Astrocyte of the hippocampus (primary cell): ENCODE measurements around the gene SERPINB7.
"Not testable (repeated sequence)": the region's sequence is repeated elsewhere in the genome, so short reads cannot be mapped to it uniquely, and the experiment has no call there.

Experiments used
- DNase-seq: peaks from one replicate; pipeline ENCODE4 v3.0.0; 2011; ENCODE audit warnings: low read depth, low spot score

The SERPINB7 gene, protein sequence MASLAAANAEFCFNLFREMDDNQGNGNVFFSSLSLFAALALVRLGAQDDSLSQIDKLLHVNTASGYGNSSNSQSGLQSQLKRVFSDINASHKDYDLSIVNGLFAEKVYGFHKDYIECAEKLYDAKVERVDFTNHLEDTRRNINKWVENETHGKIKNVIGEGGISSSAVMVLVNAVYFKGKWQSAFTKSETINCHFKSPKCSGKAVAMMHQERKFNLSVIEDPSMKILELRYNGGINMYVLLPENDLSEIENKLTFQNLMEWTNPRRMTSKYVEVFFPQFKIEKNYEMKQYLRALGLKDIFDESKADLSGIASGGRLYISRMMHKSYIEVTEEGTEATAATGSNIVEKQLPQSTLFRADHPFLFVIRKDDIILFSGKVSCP

DNA sequence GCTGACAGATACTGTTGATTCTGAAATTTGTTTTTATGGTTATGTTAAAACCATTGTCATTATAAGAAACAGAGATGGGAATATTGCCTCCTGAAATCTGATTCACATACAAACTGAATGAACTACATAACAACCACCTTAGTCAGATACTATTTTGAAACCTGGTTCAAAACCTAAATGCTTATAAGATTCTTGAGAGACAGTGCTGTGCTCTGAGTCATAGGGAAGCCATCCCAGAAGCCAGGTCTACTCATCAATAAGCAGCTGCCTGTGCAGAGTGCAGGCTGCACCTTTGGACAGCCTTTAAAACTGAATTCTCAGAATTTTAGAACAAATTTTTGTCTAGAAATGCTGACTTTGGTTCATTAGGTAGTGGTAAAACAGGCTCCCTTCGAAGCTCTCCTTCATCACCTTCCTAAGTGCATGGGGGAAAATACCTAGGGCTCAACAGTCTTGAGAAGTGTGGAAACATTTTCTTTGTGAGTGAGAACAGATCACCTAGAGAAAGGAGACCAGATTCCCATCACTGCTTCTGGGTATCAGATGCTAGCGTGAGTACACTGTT is at the start of gene SERPINB7:
SERPINB7 (plus strand) TSS at position 253 of the 565 bp plus-strand sequence. CDS start 6,955 bp downstream, outside the sequence.
- peak; percentile 67 for DNase-seq

GRCh38 chr18:63725682-63726480 is 49.3 kb upstream of the SERPINB7 start:
- DNase-seq, result peak; percentile 60

DNA sequence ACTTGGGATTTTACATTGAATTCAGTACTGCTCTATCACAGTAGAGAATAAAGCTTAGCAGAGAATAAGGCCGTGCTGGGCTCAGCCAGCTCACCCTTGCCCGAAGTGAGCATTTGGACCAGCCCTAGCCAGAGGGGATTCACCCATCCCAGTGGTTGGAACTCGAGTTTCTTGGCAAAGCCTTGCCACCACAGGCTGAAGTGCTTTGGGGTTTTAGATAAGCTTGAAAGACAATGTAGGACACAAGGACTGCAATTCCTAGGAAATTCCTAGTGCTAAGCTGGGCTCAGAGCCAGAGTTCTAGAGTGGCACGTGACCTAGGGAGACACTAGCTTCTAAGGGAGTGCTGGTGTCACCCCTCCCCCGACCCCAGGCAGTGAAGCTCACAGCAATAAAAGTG is 44.4 kb upstream of the SERPINB7 start:
- DNase-seq, result peak; percentile 7

DNA sequence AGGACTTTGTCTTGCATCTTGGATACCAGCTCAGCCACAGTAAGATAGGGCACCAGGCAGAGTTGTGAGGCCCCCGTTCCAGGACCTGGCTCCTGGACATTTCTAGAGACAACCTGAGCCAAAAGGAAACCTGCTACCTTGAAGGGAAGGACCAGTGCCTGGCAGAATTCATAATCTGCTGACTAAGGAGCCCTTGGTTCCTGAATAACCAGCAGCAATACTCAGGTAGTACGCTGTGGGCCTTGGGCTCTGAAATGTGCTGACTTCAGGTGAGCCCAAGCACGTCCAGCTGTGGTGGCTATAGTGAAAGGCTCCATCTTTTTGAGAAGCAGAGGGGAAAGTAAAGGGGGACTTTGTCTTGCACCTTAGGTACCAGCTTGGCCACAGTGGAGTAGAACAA is 44.0 kb upstream of the SERPINB7 start:
- DNase-seq, result no peak

DNA sequence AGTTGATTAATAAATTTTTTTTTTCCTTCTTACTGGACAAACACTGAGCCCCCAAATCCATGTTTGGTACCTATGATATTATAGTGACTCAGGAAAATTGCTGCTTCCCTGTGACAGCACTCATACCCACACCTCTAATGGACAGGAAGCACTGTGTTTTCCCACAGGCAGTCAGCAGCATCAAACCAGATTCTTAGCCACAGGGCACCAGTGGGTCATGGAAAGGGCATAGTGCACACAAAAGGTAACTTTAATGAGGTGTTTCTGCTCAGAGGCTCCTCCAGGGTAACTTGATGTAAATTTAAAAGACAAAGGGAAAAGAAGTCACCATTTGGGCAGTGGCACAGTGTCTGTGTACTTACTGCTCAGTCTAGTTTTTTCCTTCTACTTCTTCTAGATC is 38.3 kb upstream of the SERPINB7 start:
- DNase-seq, result no peak

- no peak for DNase-seq
Measured at GRCh38 chr18:63741769-63742168, 33.4 kb upstream of the SERPINB7 start.

GRCh38 chr18:63747006-63747405 is 28.2 kb upstream of the SERPINB7 start:
- DNase-seq, result no peak

DNA sequence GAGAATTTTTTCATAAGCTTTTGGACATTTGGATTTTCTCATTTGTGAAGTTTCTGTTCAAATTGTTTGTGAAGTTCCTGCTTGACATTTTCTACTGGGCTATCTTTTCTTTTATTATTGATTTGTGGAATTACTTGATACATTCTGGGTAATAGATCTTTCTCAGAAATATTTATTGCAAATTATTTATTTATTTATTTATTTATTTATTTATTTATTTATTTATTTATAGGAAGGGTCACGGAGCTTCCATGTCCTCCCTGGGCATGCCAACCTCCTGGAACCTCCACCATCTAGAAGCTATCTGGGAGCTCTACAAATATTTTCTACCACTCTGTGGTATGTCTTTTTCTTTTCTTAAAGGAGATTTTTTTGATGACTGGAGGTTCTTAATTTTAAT is 25.7 kb upstream of the SERPINB7 start:
- DNase-seq, result no peak

GRCh38 chr18:63752636-63753035 is 22.6 kb upstream of the SERPINB7 start:
- no peak for DNase-seq

- DNase-seq, result no peak
Measured at GRCh38 chr18:63753676-63754075, 21.5 kb upstream of the SERPINB7 start.

- DNase-seq, result no peak
Measured at GRCh38 chr18:63757541-63757940, 17.7 kb upstream of the SERPINB7 start.

DNA sequence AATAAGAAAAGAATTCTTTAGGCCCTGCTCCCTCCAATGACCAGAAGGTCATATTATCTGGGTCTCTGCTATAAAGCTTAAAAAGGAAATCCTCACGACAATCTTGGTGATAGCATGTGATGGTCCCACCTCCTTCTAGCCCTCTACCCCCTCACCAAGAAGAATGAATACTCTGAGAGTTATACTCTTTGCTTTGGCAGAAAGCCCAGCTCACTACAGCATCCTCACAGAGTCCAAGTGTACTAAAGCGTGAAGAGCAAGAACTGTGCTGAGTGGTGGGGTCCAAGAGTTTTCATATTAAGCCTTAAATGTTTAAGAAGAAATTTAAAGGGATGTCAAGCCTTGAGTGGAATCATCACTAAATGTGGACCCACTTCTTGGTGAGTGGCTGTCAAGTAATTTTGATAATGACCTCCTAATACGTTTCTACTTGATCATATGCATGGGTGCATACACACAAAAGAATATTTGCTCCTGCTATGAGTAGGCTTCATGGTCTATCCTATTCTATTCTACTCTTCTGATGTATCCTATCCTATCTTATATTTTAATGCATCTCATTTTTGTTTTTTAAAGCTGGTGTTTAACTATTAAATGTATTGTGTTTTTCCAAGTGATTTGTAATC is 16.5 kb upstream of the SERPINB7 start:
- peak; percentile 12 for DNase-seq

DNA sequence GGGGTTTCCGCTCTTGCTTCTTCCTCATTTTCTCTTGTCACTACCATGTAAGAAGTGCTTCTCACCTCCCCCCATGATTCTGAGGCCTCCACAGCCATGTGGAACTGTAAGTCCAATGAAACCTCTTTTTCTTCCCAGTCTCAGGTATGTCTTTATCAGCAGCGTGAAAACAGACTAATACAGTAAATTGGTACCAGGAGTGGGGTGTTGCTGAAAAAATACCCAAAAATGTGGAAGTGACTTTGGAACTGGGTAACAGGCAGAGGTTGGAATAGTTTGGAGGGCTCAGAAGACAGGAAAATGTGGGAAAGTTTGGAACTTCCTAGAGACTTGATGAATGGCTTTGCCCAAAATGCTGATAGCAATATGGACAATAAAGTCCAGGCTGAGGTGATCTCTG is 15.4 kb upstream of the SERPINB7 start:
- not testable (repeated sequence) for DNase-seq

DNA sequence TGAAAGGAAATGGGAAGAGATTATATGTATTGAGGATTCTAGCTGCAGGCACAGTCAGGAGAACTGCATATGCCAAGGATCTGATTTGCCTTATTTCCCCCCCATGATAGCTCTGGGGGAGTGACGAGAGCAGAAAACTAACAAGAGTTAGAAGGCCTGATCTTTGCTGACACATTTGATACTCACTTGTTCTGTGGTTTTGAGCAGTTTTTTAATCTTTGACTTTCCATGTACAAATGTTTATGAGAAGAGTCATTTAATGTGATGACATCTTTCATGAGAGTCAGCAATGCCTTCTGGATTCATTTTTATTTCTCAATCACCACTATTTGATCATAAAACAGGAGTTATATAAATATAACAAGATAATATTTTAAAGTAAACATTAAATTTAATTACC is 12.7 kb upstream of the SERPINB7 start:
- no peak for DNase-seq

- no peak for DNase-seq
Measured at GRCh38 chr18:63763831-63764600, 11.2 kb upstream of the SERPINB7 start.

DNA sequence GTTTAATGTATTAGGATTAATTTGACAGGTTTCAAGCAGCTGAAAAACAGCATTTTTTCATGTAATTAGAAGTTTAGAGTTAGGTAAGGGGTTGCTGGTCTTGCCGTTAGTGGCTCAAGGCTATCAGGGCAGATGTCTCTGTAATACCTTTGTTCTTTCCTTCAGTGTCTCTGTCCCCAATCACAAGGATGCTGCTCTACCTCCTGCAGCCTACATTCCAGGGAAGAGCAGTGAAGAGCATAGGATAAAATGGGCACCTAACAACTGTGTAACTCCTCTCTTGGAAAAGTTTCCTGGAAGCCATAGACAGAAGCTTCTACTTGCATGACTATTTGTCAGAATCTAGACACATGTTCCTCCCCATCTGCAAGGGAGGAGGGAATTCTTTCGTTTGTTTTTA is 9.4 kb upstream of the SERPINB7 start:
- no peak for DNase-seq

DNA sequence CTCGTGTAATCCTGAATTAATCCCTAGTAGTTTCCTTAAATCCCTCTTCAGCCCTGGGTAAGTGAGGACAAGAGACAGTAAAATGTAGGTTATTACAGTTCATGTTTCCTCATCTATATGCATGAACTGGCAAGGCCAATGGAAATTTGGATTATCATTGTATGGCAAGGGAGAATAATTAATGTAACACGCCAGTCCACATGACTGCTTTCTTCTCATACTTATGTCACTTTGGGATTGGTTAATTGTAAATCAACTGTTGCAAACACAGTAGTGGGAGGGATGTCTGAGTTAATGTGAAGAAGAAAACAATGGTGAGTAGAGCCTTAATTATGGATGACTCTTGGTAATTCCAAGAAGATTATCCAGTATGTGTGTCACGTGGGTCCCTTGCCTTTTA is 1.7 kb upstream of the SERPINB7 start:
- no peak for DNase-seq

DNA sequence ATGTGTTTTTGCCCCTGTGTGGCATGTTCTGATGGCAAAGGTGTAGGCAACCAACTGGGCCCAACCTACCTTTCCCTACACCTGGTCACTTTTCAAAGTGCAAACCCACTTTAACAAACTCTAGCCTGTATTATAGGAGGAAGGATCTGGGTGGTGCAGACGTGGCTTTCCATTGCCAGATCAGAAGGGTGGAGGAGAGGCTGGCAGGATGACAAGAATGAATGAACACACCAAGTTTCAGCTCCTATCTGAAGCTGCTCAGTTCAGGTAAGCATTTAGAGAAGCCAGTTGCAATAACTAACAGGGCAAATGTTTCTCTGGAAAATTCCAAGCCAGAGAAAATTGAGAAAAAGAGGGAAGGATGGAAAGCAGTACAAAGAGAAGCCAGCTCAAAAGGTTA is 707 bp upstream of the SERPINB7 start:
- DNase-seq, result peak; percentile 15

DNA sequence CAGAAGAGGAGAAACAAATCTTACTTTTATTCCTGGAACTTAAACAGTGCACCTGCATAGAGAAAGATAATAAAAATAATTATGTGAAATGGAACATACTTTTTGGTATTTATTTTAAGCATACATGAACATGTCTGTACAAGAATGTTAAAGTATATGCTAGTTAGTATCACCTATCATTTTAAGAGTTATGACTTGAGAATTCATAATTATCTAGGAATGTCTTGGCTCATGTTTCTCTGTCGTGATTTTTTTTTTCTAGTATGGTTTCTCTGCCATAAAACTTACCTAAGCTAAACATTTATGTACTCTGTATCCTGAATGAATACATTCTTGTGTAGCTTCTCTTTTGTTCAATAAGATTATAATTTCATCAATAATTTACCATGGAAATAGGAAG is 4.2 kb downstream of the SERPINB7 start:
- DNase-seq, result no peak

DNA sequence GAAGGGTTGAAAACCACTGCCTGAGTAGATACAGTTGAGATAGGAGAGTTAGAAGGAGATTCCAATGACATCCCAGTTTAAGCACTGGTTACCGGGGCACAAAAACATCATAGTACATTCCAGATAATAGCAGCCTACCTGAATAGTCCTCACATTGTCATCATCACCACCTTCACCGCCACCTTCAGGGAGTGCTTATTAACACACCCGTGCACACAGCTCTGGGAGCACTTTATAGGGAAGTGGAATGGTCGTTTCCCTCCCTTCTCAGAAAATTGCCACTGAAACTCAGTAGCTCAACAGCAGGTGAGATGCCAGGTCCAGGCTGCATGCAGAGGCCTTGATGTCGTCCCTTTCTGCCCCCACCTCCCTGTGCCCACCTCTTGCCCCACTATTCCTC is 8.2 kb downstream of the SERPINB7 start:
- DNase-seq, result no peak

GRCh38 chr18:63784787-63785452 is 9.7 kb downstream of the SERPINB7 start:
- DNase-seq, result no peak
